K562 treated with DMSO at 1 percent for 24 hours (cell line): Measurements from ENCODE around the gene HNF4A. TPM values are rescaled to one million over a fixed set of nuclear protein-coding genes. Genes with fewer than 3 reads are reported as not detected.

Source experiments
- total RNA-seq: library from RNA; unstranded; fragments of 300-600 nt; gene quantifications from 2 replicates; pipeline ENCODE4 v1.2.3, GENCODE V29; 2022; ENCODE audit warnings: low read depth; ENCODE audit not compliant: insufficient read depth

HNF4A gene
- 0.15 and 0.17 TPM in 2 replicates for total RNA-seq

GRCh38 chr20:44355498-44356352 lies at the start of gene HNF4A:
Gene HNF4A, plus strand, starts transcription at chr20:44355699. Its CDS starts 106 bp downstream, at chr20:44355805.

GRCh38 chr20:44310664-44311639 lies 44.5 kb upstream of the HNF4A start, which contains the start of gene FITM2:
Gene FITM2, minus strand, starts transcription at chr20:44311202. Its CDS starts 54 bp downstream, at chr20:44311148.

GRCh38 chr20:44336725-44337380 lies 18.6 kb upstream of the HNF4A start, which contains the start of gene R3HDML:
Gene R3HDML, plus strand, starts transcription at chr20:44337043. Its CDS starts 115 bp downstream, at chr20:44337158.

GRCh38 chr20:44475694-44476560 lies 120.4 kb downstream of the HNF4A start, which contains the start of gene TTPAL:
Gene TTPAL, plus strand, starts transcription at chr20:44475874. Its CDS starts 4,126 bp downstream, at chr20:44480000.

Other genes starting within 250 kb of the HNF4A start
- gene JPH2, start 168.5 kb upstream of the HNF4A start, total RNA-seq = not detected in 2 replicates
- gene OSER1, start 144.9 kb upstream of the HNF4A start, total RNA-seq = 25.9 and 28.9 TPM in 2 replicates
- gene GDAP1L1, start 108.4 kb upstream of the HNF4A start, total RNA-seq = 0.35 and 2.8 TPM in 2 replicates
- gene FITM2, start 44.5 kb upstream of the HNF4A start, total RNA-seq = 2.9 and 3.2 TPM in 2 replicates
- gene R3HDML, start 18.7 kb upstream of the HNF4A start, total RNA-seq = not detected in 2 replicates
- gene TTPAL, start 120.2 kb downstream of the HNF4A start, total RNA-seq = 3.1 and 4.8 TPM in 2 replicates
- gene SERINC3, start 166.4 kb downstream of the HNF4A start, total RNA-seq = 50.1 and 60.4 TPM in 2 replicates
- gene PKIG, start 226.9 kb downstream of the HNF4A start, total RNA-seq = 17.2 and 17.4 TPM in 2 replicates